ENCODE measurements around the gene CPSF3.

The CPSF3 gene

GRCh38 chr2:9419541-9419940, 3.9 kb upstream of the CPSF3 start:
- DNase-seq (ENCODE audit: low read depth in 2 of 2) = no peak

GRCh38 chr2:9420495-9420894, 3.0 kb upstream of the CPSF3 start:
- no peak for DNase-seq (ENCODE audit: low read depth in 2 of 2)

DNA sequence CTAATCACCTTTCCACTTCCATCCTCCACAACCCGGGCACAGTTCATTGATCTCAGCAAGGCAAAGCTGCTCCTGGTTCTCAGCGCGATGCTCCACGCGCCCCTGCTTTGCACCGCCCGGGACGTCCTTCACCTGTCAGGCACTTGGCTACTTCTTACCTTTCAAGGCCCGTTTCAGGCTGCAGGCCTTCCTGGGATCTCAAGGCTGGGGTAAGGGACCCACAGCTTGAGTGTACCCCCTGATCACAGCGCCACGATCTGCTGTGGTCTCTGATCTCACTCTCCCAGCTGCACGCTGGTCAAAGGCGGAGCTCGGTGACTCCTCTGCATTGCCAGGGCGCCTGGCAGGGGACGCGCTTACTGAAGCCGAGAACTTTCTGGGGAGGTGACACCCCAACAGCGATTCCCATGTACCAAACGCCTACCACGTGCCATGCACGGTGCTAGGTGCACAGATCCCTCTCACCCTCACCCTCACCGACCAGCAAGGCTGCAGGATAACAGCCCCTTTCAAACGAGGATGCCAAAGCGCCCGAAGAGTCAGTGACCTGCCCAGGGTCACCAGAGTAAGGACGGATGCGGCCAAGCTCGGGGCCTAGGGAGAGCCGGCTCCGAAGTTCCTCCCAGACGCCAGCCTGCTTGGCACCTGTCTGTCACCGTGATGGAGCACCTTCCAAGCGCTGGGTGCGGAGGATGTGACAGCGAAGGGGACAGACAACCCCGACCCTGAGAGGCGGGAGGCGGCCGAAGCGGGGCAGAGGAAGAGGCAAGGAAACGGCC, 944 bp upstream of the CPSF3 start:
- peak; percentile 23 to 47 for DNase-seq (ENCODE audit: low read depth in 2 of 2)

- DNase-seq (ENCODE audit: low read depth in 2 of 2) = peak in 1 of 2 donors; percentile 8
These were observed 443 bp downstream of the CPSF3 start for GRCh38 chr2:9423922-9424272.

GRCh38 chr2:9424447-9425164, 1.2 kb downstream of the CPSF3 start:
- no peak for DNase-seq (ENCODE audit: low read depth in 2 of 2)

- no peak for DNase-seq (ENCODE audit: low read depth in 2 of 2)
These were observed 5.6 kb downstream of the CPSF3 start for GRCh38 chr2:9428965-9429577.

DNA sequence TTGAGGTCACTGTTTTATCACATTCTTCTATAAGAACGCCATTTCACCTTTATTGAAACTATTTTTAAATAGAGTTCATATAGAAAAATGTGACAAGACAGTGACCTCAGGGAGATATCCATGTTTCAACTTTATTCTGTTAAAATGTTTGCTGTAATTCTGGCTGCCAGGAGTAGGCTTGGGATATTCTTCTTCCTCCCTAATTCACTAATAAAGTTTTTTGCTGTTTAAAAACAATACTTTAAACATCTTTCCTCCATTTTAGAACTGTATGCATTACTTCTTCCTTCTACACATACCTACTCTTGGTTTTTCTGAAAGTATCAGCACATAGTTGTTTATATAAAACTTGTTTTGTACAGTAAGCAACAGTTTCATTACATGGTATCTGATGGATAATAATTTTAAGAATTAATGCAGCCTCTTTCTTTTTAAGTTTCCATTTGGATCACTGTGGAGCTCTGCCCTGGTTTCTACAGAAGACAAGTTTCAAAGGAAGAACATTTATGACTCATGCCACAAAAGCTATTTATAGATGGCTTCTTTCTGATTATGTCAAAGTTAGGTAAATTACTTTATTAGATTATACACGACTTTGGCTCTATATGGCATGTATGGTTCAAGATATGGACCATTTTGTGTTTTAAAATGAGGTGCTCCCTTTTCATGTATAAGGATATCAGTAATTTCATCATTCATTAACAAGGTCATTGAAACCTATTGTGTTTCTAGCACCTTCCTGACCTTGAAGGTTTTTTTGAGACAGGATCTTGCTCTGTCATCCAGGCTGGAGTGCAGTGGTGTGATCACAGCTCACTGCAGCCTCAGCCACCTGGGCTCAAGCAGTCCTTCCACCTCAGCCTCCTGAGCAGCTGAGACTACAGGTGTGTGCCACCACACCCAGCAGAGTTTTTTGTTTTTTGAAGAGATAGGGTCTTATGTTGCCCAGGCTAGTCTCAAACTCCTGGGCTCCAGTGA, 7.2 kb downstream of the CPSF3 start:
- DNase-seq (ENCODE audit: low read depth in 2 of 2) = no peak

DNA sequence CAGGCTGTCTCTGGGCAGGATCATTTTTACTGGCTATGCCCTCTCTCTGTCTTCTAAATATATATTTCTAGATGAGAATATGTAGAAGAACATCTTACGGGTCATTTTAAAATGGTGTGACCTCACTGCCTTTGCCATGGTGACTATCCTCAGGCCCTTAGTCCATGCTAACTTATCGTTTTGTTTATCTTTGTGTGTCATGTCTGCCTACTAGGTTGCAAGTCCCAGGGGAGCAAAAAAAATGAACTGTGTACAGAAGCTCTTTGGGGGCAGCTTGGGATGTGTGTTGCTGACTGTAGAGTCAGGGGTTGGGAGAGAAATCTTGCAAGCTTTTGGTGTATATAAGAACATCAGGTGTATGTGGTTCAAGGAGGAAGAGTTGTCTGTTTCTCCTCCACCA, 11.0 kb downstream of the CPSF3 start:
- DNase-seq (ENCODE audit: low read depth in 2 of 2) = no peak

GRCh38 chr2:9439536-9439935, 16.1 kb downstream of the CPSF3 start:
- no peak for DNase-seq (ENCODE audit: low read depth in 2 of 2)

GRCh38 chr2:9440058-9440727, 16.7 kb downstream of the CPSF3 start:
- DNase-seq (ENCODE audit: low read depth in 2 of 2) = no peak

DNA sequence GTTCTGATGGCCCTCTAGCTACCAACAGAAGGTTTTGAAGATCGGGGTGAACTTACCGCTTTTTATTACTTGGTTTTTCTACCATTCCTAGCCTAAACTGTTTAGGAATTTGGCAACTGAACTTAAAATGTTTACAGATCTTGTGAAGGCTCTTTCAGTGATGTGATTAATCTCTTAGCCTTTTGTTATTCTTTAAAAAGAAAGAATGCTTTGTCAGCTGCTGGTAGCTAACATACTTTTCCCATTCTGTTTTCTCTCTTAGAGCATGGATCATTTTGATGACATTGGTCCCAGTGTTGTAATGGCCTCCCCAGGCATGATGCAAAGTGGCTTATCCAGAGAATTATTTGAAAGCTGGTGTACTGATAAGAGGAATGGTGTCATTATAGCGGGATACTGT, 18.1 kb downstream of the CPSF3 start:
- DNase-seq (ENCODE audit: low read depth in 2 of 2) = no peak

DNA sequence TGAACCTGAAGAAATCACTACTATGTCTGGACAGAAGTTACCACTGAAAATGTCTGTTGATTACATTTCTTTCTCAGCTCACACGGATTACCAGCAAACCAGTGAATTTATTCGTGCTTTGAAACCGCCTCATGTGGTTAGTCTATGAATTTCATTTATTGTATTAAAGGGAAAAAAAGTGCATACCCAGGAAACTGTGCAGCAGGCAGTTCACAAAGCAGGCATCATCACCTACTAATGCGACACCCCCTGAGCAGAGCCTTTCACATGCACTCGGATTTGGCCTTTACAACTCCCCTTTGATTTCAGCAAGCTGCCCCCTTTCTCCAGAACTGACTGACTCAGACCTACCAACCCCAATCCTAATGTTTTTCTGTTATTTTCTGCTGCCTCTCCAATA, 20.1 kb downstream of the CPSF3 start:
- no peak for DNase-seq (ENCODE audit: low read depth in 2 of 2)

GRCh38 chr2:9445089-9445488, 21.6 kb downstream of the CPSF3 start:
- DNase-seq (ENCODE audit: low read depth in 2 of 2) = no peak

GRCh38 chr2:9451231-9451630, 27.8 kb downstream of the CPSF3 start:
- DNase-seq (ENCODE audit: low read depth in 2 of 2) = no peak

DNA sequence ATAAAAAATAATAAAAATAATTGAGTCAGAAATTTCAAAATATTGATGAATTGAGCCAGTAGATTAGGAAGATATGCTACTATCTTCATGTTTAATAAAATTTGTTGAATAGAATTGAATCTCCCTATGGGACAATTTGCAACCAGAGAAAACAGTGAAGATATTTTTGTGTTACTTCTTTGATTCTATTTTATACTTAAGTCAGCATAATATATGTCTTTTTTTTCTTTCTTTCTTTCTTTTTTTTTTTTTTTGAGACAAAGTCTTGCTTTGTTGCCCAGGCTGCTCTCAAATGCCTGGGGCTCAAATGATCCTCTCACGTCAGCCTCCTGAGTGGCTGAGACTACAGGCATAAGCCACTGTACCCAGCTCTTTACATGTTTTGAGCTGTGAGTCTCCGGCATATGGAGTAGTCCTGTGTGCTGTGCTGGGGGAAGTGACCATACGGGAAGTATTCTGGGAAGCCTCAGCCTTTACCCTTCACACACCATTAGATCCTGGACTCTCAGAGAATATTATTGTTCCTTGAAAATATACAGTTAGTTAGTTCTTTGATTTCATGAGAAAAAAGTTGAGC, 37.1 kb downstream of the CPSF3 start:
- DNase-seq (ENCODE audit: low read depth in 2 of 2) = no peak

GRCh38 chr2:9461079-9461478, 37.6 kb downstream of the CPSF3 start:
- no peak for DNase-seq (ENCODE audit: low read depth in 2 of 2)

GRCh38 chr2:9462313-9462712, 38.9 kb downstream of the CPSF3 start:
- no peak for DNase-seq (ENCODE audit: low read depth in 2 of 2)

GRCh38 chr2:9462886-9463697, 39.6 kb downstream of the CPSF3 start:
- DNase-seq (ENCODE audit: low read depth in 2 of 2) = no peak

DNA sequence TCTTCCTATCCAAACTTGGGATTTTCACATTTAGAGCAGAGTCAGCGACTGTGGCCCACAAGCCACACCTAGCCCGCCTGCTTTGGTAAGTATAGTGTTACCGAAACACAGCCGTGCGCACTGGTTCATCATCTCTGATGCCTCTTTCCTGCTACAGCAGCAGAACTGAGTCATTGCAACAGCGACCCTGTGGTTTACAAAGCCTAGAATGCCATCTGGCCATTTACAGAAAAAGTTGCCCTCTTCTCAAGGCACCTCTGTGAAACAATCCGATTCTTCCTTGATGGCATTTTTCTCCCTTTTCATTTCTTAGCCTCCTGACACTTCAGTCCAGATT, 40.2 kb downstream of the CPSF3 start:
- peak in 1 of 2 donors; percentile 6 for DNase-seq (ENCODE audit: low read depth in 2 of 2)

GRCh38 chr2:9465170-9465569, 41.7 kb downstream of the CPSF3 start:
- no peak for DNase-seq (ENCODE audit: low read depth in 2 of 2)
